PC-3 (cell line): Measurements from ENCODE around the gene NDUFA13.

ENCODE experiments used
- CTCF ChIP-seq: fragments of 300-600 bp; sonication (generic); conservative IDR thresholded peaks from 2 replicates; pipeline ENCODE4 v1.5.1; 2017; ENCODE audit warnings: antibody characterized with exemption, low read depth, mild to moderate bottlenecking, low read length
- EZH2 ChIP-seq: fragments of 300-600 bp; sonication (generic); IDR thresholded peaks from one replicate; pipeline ENCODE4 v1.6.1; 2017; ENCODE audit warnings: antibody characterized with exemption, mild to moderate bottlenecking, low read length; ENCODE audit not compliant: unreplicated experiment

GRCh38 chr19:19490214-19490968 lies 25.6 kb upstream of the NDUFA13 start:
- TF ChIP-seq CTCF (peak; percentile 86), EZH2 (no peak)
